GM11168 (cell line): ENCODE data around the gene MCOLN1.

ENCODE experiments used
- in situ Hi-C: fragments of 300-500 bp; cut with MboI; formaldehyde crosslinking; loops from one replicate; pipeline ENCODE4 v1.12.0; 2022; ENCODE audit warnings: low sequenced_read_pairs; ENCODE audit not compliant: unreplicated experiment

Gene MCOLN1

DNA sequence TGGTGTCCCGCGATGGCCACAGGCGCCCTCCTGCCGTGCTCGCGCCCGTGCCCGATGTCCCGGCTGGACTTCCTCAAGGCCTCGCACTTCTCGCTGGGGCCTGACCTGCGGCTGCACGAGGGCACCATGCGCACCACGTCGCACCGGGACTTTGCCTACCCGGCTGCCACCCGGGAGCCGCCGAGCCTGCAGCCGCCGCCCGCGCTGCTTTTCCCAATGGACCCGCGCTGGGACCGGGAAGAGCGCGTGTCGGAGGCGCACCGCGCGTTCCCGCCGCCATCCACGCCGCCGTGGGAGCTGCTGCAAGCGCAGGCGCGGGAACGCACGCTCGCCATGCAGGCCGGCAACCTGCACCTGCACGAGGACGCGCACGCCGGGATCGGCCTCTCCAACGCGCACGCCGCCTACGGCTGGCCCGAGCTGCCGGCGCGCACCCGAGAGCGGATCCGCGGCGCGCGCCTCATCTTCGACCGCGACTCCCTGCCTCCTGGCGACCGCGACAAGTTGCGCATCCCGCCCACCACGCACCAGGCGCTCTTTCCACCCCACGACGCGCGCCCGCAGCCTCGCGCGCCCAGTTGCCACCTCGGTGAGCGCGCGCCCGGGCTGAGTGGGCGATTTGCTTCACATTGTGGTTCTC, 21.5 kb upstream of the MCOLN1 start:
- in situ Hi-C loops: no loop called here

DNA sequence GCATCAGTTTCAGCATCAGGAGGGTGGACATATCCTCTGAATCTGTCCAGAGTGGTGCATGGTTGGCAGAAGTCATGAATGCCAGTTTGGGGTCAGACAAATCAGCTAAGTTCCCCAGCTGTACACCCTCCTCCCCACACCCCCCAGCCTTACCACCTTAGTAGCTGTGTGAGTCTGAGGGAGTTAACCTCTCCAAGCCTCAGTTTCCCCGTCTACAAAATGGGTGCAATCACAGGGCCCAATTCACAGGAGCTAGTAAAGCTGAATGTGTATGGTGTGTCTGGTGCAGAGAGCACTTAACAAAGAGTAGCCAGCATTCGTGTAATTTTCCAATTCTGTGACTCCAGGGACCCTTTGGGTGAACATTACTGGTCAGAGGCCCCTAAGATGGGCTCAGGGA, 19.9 kb upstream of the MCOLN1 start:
- in situ Hi-C loops: no loop called here

DNA sequence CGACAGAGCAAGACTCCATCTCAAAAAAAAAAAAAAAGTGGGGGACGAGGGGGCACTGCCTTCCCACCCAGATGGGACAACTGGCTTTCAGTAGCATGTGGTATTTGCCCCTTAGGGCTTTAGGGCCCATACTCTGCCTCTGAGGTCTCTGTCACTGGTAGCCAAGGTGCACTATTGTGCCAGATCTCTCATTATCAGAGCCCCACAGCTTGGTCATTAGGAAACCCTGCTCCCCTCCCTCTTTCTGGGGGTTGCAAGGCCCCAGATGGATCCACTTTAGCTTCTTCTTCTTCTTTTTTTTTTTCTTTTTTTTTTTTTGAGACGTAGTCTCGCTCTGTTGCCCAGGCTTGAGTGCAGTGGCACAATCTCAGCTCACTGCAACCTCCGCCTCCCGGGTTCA, 17.7 kb upstream of the MCOLN1 start:
- in situ Hi-C loops: no loop called here

DNA sequence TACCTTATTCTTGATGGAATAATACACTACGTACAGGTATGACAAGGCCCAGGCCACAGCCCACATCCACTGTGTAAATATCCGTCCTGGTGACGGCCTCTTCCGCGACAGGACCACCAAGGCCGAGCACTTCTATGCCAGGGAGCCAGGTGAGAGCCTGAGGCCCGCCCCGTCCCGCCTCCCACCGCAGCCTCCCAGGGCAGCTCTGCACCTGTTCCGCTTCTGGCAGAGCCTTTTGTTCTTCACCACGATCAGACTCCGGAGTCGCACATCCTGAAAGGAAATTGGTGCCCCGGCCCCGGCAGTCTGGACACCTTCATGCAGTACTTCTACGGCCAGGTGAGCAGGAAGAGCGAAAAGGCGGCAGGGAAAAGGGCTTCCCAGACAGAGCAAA, 17.1 kb upstream of the MCOLN1 start:
- in situ Hi-C loops: no loop called here

DNA sequence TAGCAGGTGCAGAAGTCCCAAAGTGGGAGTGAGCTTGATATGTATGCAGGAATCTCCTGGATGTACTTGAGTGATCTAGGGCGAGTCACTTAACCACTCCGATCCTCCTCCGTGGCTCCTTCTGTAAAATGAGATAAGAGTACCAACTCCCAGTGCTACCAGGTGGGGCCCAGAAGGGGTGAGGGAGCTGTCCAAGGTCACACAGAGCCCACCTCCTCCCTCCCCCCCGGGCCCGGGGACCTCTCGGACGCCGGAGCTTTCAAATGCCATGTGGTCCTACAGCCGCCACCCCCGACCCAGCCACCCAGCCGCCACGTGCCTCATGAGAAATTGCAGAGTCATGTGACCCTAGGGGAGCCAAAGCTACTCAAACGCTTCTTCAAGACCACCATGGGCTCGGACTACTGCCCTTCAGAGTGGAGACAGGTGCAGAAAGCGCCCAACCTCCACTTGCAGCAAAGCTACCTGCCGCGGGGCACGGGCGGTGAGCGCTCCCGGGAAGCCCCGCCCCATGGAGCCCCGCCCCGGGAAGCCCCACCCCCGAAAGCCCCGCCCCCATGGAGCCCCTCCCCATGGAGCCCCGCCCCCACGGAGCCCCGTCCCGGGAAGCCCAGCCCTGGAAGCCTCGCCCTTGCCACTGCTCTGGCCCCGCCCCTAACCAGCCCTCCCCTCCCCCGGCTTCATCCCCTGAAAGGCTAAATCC, 16.6 kb upstream of the MCOLN1 start:
- in situ Hi-C loops: no loop called here

DNA sequence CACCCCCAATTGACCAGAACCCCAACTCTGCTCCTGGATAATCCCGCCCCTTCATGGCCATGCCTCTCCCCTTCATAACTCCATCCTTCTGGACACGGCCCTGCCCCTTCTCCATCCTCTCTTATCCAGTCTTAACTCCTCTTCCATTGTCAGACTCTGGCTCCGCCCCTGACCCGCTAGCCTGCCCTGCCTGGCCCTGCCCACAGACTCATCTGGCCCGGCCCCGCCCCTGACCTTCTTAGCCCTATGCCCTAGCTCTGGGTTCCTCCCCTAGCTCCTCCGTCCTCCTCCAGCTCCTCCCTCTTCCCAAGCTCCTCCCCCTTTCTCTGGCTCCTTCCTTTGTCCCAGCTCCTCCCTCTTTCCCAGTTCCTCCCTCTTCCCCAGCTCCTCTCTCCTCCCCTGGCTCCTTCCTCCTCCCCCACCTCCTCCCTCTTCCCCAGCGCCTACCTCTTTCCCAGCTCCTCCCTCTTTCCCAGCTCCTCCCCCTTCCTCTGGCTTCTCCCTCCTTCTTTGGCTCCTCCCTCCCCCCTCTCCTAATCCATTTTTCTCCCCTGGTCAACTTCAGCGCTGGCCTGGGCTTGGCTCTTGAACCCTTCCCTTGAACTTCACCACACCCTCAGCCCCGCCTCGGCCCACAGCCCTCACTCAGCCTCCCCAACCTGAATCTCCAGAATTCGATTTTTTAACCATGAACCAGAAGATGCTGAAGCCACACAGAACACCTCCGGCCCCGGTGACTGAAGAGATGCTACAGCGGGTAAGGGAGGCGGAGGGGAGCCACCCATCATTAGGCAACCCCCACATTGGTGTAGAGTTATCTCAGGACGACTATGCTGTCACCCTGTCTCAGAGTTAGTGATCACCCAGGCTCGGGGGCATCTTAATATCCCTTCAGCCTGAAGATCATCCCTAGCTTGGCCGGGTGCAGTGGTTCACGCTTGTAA, 15.8 kb upstream of the MCOLN1 start:
- in situ Hi-C loops: no loop called here

DNA sequence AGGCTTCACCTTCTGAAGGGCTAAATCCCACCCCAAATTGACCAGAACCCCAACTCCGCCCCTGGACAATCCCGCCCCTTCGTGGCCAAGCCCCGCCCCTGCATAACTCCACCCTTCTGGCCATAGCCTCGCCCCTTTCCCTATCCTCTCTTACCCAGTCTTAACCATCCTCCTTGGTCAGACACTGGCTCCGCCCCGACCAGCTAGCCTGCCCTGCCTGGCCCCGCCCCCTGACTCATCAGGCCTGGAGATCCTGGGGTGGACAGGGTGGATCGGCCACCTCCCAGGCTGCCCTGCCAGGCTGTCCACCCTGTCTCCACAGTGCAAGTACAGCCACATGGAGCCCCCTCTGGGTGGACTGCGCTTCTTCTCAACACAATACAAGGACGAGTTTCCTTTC, 14.5 kb upstream of the MCOLN1 start:
- in situ Hi-C loops: no loop called here

DNA sequence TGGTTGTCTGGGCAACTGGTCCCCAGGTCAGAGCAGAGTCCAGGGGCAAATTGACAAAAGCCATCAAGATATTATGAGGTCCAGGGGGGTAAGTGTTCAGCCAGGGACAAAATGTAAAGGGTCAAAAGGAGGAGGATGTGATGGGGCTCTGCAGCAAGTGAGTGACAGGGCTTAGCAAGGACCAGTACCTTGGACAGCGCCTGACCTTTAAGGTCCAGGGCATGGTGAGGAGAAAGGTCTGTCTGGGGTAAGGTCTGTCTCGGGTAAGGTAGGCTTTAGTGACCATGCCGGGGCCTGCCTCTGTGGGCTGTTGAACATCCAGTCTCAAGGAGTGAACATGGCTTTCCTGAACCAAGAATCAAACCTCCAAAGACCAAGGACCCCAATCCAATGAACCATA, 12.8 kb upstream of the MCOLN1 start:
- in situ Hi-C loops: no loop called here

DNA sequence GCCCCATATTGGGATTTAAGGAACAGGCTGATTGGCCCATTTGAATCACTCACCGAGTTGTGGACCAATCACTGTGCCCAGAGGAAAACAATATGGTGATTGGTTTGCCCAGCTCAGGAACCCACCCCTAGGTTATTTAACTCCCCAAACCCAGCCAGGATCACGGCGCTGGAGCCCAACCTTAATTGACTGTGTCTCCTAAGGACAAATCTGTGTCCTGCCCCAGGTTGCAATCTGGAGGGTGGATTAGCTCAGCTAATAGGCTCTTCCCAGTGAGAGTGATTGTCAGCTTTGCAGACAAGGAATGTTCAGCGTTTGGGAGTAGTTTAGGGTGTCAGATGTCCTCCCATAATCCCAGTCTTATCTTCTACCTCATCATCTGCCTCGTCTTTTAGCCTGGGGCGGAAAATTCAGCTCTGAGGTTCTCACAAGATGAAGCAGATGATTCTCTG, 10.0 kb upstream of the MCOLN1 start:
- in situ Hi-C loops: no loop called here

DNA sequence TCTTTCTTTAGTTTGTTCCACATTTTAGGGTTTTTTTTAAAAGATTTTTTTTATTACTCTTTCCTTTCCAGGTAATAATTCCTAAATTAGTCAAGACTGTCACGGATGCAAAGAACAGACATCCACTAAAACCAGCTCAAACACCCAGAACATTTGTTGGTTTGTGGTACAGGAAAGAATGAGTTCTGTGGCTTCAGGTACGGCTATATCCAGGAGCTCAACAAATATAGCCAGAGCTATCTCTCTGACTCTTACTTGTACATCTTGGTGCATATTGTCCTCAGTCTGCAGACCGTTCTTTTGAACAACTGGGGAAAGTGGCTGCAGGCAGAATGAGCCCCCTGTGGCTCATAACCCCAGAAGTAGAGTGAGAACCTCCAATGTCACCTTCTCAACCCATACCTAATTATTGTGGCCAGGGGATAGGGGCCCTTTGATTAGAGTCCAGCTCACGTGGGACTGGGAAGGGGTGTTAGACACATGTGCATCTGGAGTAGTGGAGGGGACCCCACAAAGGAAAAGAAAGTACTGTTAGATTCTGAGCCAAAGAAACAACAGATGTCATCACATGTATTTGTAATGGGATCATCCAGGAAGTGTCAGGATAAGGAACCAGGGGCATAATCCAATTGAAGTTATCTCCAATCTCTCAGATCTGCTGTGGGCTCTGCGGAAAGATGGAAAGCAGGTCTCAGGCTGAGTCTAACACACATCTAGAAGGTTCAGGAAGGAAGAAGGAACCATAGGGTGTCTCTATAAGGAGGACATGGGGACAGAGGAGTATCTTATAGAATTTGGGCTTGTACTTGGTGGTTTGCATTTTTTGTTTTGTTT, 8.4 kb upstream of the MCOLN1 start:
- in situ Hi-C loops: no loop called here

DNA sequence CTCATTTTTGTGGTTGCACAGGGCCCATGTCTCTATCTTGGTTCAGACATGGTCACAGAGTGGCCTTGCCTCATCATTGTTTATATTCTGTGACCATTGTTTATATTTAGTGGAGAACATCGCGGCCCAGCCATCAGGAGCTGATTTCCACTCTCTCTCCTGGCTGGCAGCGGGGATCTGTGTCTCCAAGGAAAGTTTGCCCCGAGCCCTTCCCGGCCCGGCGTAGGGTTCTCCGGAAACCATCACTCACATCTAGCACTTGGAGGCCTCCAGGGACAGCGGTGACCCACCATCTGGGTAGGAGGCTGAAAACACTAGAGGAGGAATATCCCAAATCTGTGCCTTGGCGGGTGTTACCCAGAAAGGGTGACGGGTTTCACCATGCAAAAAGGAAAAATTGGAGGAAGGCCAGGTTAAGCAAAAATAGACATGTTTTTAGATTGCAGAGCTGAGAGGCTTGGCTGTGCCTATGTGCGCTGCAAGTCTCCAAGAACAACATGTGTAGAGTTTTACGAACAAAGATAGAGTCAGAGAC, 7.2 kb upstream of the MCOLN1 start:
- in situ Hi-C loops: no loop called here

DNA sequence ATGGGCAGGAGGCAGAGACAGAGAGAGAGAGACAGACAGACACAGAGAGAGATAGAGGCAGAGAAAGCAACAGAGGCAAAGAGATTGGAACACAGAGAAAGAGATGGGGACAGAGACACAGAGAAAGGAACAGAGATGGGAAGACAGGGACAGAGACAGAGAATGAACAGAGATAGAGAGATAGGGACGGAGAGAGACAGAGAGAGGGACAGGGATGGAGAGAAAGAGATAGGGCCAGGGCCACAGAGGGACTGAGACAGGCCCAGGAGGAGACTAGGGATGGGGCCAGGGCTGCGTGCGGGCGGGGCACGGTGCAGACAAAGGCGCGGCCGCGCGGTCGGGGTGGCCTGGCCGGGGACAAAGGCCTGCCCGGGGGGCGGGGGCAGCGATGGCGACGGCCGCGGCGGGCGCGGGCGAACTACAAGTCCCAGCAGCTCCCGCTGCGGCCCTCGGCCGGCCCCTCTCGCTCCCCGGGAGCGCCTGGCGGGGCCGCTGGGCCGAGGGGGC, 6.7 kb upstream of the MCOLN1 start, which contains the start of gene ZNF358:
ZNF358 (plus strand) TSS at position 459 of the 507 bp plus-strand sequence. CDS start 3,140 bp downstream, outside the sequence.
- in situ Hi-C loops: no loop called here

DNA sequence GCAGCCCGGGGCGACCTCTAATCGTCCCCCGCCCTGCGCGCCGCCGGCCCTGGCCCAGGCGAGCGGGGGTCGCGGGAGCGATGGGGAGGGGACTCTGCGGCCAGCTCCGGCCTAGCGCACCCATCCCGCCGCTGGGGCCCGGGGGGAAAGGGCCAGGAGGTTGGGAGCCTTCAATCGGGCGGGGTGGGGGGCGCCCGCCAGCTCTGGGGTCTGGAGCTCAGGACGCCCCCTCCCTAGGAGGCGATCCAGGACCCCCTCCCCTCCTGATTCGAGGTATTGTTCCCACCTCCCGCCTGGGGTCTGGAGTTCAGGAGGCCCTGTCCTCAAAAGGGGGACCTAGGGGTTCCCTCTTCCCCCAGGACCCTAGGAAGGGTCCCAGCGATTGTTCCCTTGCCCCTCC, 6.1 kb upstream of the MCOLN1 start:
- in situ Hi-C loops: no loop called here

DNA sequence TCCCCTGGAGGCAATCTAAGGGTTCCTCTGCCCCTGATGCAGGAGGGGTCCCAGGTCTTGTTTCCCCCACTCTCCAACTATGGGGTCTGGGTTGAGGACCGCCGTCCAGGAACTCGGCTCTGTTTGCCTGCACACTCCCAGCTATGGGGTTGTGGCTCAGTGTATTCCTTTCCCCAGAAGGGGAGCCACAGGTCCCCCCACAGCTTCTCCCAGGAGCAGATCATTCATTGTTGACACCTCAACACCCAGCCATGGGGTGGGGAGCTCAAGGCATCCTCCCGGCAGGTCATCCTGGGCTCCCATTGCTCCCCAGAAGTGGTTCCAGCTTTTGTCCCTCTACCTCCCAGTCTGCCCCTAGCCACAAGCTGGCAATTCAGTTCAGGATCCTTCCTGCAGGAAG, 5.5 kb upstream of the MCOLN1 start:
- in situ Hi-C loops: no loop called here

DNA sequence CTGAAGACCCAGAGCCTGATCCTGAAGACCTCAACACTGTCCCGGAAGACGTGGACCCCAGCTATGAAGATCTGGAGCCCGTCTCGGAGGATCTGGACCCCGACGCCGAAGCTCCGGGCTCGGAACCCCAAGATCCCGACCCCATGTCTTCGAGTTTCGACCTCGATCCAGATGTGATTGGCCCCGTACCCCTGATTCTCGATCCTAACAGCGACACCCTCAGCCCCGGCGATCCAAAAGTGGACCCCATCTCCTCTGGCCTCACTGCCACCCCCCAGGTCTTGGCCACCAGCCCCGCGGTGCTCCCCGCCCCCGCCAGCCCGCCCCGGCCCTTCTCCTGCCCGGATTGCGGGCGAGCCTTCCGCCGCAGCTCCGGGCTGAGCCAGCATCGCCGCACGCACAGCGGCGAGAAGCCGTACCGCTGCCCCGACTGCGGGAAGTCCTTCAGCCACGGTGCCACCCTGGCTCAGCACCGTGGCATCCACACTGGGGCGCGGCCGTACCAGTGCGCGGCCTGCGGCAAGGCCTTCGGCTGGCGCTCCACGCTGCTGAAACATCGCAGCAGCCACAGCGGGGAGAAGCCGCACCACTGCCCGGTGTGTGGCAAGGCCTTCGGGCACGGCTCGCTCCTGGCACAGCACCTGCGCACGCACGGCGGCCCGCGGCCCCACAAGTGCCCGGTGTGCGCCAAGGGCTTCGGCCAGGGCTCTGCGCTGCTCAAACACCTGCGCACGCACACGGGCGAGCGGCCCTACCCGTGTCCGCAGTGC, 2.9 kb upstream of the MCOLN1 start:
- in situ Hi-C loops: no loop called here

DNA sequence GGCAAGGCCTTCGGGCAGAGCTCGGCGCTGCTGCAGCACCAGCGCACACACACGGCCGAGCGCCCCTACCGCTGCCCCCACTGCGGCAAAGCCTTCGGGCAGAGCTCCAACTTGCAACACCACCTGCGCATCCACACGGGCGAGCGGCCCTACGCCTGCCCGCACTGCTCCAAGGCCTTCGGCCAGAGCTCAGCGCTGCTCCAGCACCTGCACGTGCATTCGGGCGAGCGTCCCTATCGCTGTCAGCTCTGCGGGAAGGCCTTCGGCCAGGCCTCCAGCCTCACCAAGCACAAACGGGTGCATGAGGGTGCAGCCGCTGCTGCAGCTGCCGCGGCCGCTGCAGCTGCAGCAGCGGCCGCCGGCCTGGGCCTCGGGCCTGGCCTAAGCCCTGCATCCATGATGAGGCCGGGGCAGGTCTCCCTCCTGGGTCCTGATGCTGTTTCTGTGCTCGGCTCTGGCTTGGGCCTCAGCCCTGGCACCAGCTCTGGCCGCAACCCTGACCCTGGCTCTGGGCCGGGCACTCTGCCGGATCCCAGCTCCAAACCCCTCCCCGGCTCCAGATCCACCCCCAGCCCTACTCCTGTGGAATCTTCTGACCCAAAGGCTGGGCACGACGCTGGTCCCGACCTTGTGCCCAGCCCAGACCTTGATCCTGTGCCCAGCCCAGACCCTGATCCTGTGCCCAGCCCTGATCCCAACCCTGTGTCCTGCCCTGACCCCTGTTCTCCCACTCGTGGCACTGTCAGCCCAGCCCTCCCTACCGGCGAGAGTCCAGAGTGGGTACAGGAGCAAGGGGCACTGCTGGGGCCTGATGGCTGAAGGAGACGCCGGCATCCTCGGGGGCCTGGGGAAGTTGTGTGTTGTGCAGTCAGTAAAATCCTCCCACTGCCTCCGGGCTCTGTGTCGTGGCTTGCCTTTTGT, 2.0 kb upstream of the MCOLN1 start:
- in situ Hi-C loops: no loop called here

DNA sequence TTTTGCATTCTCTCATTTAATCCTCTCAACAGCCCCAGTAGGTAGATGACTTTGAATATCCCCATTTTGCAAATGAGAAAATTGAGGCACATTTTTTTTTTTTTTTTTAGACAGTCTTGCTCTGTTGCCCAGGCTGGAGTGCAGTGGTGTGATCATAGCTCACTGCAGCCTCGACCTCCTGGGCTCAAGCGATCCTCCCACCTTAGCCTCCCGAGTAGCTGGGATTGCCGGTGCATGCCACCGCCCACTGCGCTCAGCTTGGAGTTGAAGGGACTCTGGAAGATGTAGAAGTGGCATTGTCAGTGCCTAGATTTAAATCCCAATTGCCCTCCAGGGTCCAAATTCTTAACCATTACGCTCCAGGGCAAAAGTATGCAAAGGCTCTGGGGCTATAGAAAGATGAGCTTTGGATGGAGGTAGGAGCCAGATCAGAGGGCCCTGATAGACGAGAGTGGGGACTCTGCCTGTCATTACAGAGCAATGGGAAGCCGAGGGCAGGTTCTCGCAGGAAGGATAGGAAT, 813 bp upstream of the MCOLN1 start:
- in situ Hi-C loops: no loop called here
